GM12872 (cell line): ENCODE data around the gene APH1A.

Experiments
- TF ChIP-seq, protein P1 (sequence below): IDR thresholded peaks from 3 replicates; pipeline ENCODE4 v1.5.1; 2011; ENCODE audit warnings: low read depth, mild to moderate bottlenecking, low read length, moderate library complexity; ENCODE audit not compliant: insufficient read depth

The APH1A gene

GRCh38 chr1:150268705-150269403, at the start of gene APH1A:
Gene APH1A (minus strand): TSS chr1:150269016. CDS start chr1:150268810, 206 bp downstream.
- TF ChIP-seq, protein P1, sequence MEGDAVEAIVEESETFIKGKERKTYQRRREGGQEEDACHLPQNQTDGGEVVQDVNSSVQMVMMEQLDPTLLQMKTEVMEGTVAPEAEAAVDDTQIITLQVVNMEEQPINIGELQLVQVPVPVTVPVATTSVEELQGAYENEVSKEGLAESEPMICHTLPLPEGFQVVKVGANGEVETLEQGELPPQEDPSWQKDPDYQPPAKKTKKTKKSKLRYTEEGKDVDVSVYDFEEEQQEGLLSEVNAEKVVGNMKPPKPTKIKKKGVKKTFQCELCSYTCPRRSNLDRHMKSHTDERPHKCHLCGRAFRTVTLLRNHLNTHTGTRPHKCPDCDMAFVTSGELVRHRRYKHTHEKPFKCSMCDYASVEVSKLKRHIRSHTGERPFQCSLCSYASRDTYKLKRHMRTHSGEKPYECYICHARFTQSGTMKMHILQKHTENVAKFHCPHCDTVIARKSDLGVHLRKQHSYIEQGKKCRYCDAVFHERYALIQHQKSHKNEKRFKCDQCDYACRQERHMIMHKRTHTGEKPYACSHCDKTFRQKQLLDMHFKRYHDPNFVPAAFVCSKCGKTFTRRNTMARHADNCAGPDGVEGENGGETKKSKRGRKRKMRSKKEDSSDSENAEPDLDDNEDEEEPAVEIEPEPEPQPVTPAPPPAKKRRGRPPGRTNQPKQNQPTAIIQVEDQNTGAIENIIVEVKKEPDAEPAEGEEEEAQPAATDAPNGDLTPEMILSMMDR: no peak

DNA sequence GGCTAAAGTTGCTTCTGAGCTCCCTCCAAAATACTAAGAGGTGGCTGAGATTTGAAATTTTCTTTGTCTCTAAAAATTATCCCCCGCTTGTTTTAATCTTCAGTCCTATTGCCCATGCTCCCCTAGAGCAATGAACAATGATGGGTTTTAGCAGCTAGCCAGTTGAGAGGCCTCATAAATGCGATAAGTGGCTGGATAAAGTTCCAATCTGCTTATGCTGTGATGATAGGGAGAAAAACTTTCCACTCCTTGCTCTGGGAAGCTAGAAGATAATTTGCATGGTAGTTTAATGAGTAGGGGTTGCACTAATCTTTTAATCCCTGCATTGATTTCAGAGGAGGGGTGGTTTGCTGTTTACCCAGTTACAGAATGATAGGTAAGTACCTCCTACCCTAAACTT, 42.9 kb upstream of the APH1A start:
- TF ChIP-seq, protein P1: no peak

DNA sequence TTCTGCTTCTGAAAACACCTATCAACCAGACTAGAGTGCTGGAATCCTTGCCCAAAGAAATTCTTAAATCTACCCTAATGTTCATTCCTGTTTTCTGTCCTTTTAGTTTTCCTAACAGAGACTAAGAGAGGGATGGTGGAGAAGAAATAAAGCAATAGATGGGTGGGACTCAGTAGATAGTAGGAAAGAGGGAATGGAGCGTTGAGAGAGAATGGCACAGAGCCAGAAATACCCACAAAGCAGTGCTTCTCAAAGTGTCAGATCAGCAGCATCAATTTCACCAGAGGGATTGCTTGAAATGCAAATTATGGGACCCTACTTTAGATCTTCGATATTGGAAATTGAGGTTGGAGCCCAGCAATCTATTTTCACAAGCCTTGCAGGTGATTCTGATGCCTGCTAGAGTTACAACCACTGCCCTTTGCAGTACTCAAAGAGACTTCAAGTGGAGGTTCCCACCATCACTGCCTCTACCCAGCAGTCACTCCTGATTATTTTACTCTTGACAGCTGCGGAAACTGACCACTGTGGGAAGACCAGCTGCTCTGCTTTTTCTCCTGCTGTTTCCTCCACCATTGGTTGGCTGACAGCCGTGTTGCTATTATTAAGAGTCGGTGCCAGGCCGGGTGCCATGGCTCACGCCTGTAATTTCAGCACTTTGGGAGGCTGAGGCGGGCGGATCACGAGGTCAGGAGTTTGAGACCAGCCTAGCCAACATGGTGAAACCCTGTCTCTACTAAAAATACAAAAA, 41.1 kb upstream of the APH1A start:
- TF ChIP-seq, protein P1: no peak

- TF ChIP-seq, protein P1: no peak
Observed at GRCh38 chr1:150302902-150303301, 34.1 kb upstream of the APH1A start.

DNA sequence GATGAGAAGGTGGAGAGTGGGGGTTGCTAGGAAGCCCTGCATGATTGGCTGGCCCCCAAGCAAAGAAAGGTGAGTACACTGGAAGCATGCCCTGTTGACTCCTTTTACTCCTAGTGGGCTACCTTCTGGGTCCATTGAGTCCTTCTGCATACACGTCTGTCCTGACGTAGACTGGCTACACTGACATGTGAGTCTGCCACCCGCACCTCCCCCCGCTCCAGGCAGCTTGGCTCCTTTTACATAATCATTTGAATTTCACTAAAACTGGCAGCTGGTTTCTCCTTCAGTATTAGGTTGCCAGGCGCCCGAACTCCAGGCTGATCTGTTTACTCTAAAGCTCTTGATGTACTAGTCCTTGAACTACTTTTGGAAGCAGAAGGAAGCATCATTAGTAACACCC, 33.5 kb upstream of the APH1A start:
- TF ChIP-seq, protein P1: no peak

- TF ChIP-seq, protein P1: no peak
Observed at GRCh38 chr1:150299716-150300115, 30.9 kb upstream of the APH1A start.

GRCh38 chr1:150295476-150295875, 26.7 kb upstream of the APH1A start:
- TF ChIP-seq, protein P1: no peak
